HT-29 (cell line): ENCODE data around the gene ZBP1. TPM values are rescaled to one million over a fixed set of nuclear protein-coding genes. Genes with fewer than 3 reads are reported as not detected.

ENCODE experiments used
- DNase-seq: peaks from one replicate; pipeline ENCODE4 v3.0.0-alpha.2; 2015; ENCODE audit warnings: low spot score
- total RNA-seq: library from RNA; depleted of rRNA; stranded (reverse); fragments of >200 nt; shearing (Covaris generic); gene quantifications from 2 replicates; pipeline ENCODE4 v1.2.3, GENCODE V29; 2014; rRNA removed

Gene ZBP1
- total RNA-seq, 1 experiment from 2014 or later, result 2.0 TPM

DNA sequence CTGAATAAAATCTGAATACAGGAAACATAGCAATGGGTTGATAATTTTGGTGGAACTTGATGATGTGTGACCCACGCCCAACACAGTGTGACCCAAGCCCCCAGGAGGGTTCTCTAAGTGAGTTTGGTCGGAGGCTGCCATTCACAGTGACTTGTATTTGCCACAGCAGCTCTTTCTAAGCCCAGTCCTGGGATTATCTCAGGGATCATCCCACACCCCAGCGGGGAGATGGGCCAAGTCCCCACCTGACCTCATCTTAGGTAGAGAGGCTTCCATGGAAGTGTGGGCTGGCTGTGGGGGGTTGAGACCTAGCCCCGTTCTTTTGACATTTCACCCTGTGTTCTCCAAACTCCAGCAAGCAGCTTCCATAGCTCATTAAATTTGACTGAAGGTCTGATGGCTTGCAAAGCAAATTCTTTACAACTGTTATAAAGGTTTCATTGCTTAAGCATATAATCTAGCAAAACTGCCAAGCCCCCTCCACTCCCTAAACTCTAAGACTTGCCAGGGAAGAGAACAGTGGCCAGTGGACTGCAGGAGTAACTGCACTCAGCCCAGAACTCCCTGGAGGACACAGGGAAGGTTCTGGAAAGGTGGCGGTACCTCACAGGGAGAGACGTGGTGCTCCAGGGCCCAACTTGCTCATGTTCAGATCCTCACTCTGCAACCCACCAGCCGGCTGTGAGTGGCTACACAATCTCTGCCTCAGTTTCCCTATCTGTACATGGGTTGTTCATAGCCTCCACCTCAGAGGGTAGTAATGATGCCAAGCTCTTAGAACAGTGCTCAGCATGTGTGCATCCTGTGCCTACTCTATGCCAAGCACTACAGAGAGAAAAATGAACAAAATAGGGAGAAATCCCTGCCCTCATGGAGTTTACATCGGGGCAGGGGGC lies 60.3 kb downstream of the ZBP1 start:
- DNase-seq, result no peak

- no peak for DNase-seq
Measured at GRCh38 chr20:57559289-57559634, 61.0 kb downstream of the ZBP1 start.

- DNase-seq, result peak; percentile 29
Measured at GRCh38 chr20:57558614-57559288, 61.5 kb downstream of the ZBP1 start.

DNA sequence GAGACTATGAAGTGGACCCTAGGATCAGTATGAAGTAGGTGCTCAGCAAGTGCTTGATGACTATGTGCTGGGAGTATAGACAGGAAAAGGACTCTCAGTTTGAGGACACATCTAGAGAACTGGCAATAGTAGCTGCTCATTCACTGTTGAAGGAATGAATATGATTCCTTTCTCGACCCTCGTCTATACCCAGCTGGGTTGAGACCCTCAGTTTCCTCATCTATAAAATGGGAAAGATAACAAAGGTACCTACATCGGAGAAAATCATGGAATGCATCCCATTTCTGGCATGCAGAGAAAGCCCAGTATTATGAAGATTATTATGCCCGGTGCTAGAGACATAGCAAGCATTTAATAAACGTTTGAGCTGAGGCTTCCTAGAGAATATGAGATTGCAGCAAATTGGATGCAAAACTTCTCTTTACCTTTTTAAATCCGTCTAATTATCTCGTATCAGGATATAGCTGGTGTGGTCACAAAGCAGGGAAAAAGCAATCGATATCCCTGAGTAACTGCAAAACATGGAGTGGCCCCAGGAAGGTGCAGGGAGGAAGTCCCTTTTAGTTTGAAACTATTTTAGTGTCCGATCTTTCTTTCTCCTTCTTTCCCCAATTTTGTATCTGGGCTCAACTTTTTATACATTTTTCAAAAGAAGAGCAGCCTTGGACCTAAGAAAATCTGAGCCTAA lies 62.2 kb downstream of the ZBP1 start:
- DNase-seq, result no peak

- DNase-seq, result no peak
Measured at GRCh38 chr20:57556980-57557274, 63.3 kb downstream of the ZBP1 start.

- no peak for DNase-seq
Measured at GRCh38 chr20:57555457-57556184, 64.6 kb downstream of the ZBP1 start.

Other genes starting within 250 kb of the ZBP1 start
- 98.7 and 102 TPM in 2 replicates for gene RBM38, start 229.0 kb downstream of the ZBP1 start, total RNA-seq
- not detected in 2 replicates for gene CTCFL, start 95.3 kb downstream of the ZBP1 start, total RNA-seq
- 0.94 and 1.9 TPM in 2 replicates for gene PCK1, start 59.3 kb downstream of the ZBP1 start, total RNA-seq
- gene PMEPA1, start 89.6 kb upstream of the ZBP1 start, total RNA-seq, result 47.7 and 66.2 TPM in 2 replicates